ENCODE results near the gene OMD.

The OMD gene

GRCh38 chr9:92395617-92396016 lies 28.7 kb downstream of the OMD start:
- 100% methylated on average over 1 of the region's 1 CpG; no CpG with 5 or more reads in 1 of the 2 experiments for WGBS, 2 experiments (ENCODE audit: insufficient coverage in 2 of 2)
- H3K4me3 ChIP-seq (ENCODE audit: extremely low read depth, insufficient read depth, low read length, poor library complexity, severe bottlenecking) = no peak overlapping the region

GRCh38 chr9:92393686-92394085 lies 30.6 kb downstream of the OMD start:
- Histone ChIP-seq H3K27ac (ENCODE audit: low read depth, low read length, severe bottlenecking) (no peak overlapping the region), H3K4me1 (ENCODE audit: control insufficient read depth, insufficient read depth, low read length, poor library complexity, severe bottlenecking) (no peaks in the 10 kb centered on the region), H3K4me3 (ENCODE audit: extremely low read depth, insufficient read depth, low read length, poor library complexity, severe bottlenecking) (no peak overlapping the region), H3K36me3 (ENCODE audit: control insufficient read depth, insufficient read depth, low read length) (no peaks in the 10 kb centered on the region), H3K9me3 (ENCODE audit: control insufficient read depth, low read length) (no peaks in the 10 kb centered on the region)
- no CpG with 5 or more reads among the region's 1 CpG for WGBS, 2 experiments (ENCODE audit: insufficient coverage in 2 of 2)

More at GRCh38 chr9:92395617-92396016, 28.7 kb downstream of the OMD start:
- Histone ChIP-seq H3K27ac (ENCODE audit: low read depth, low read length, severe bottlenecking) (no peak overlapping the region), H3K9me3 (ENCODE audit: control insufficient read depth, low read length) (no peaks in the 10 kb centered on the region), H3K4me1 (ENCODE audit: control insufficient read depth, insufficient read depth, low read length, poor library complexity, severe bottlenecking) (no peaks in the 10 kb centered on the region), H3K36me3 (ENCODE audit: control insufficient read depth, insufficient read depth, low read length) (no peaks in the 10 kb centered on the region)

- no CpG with 5 or more reads among the region's 2 CpGs for WGBS, 2 experiments (ENCODE audit: insufficient coverage in 2 of 2)
- Histone ChIP-seq H3K4me1 (ENCODE audit: control insufficient read depth, insufficient read depth, low read length, poor library complexity, severe bottlenecking) (no peaks in the 10 kb centered on the region), H3K27ac (ENCODE audit: low read depth, low read length, severe bottlenecking) (no peak overlapping the region), H3K9me3 (ENCODE audit: control insufficient read depth, low read length) (no peaks in the 10 kb centered on the region), H3K4me3 (ENCODE audit: extremely low read depth, insufficient read depth, low read length, poor library complexity, severe bottlenecking) (no peak overlapping the region), H3K36me3 (ENCODE audit: control insufficient read depth, insufficient read depth, low read length) (no peaks in the 10 kb centered on the region)
Measured at GRCh38 chr9:92392690-92393089, 31.6 kb downstream of the OMD start.

GRCh38 chr9:92385953-92386352 lies 38.3 kb downstream of the OMD start:
- Histone ChIP-seq H3K4me1 (ENCODE audit: control insufficient read depth, insufficient read depth, low read length, poor library complexity, severe bottlenecking) (no peaks in the 10 kb centered on the region), H3K36me3 (ENCODE audit: control insufficient read depth, insufficient read depth, low read length) (peaks cover 4% of the 10 kb centered on the region), H3K4me3 (ENCODE audit: extremely low read depth, insufficient read depth, low read length, poor library complexity, severe bottlenecking) (no peak overlapping the region), H3K27ac (ENCODE audit: low read depth, low read length, severe bottlenecking) (no peak overlapping the region), H3K9me3 (ENCODE audit: control insufficient read depth, low read length) (no peaks in the 10 kb centered on the region)
- 92 to 100% methylated on average over 3 to 4 of the region's 4 CpGs for WGBS, 2 experiments (ENCODE audit: insufficient coverage in 2 of 2)

GRCh38 chr9:92385477-92385876 lies 38.8 kb downstream of the OMD start:
- 90 to 91% methylated on average over 5 to 6 of the region's 6 CpGs for WGBS, 2 experiments (ENCODE audit: insufficient coverage in 2 of 2)
- Histone ChIP-seq H3K27ac (ENCODE audit: low read depth, low read length, severe bottlenecking) (no peak overlapping the region), H3K9me3 (ENCODE audit: control insufficient read depth, low read length) (no peaks in the 10 kb centered on the region), H3K36me3 (ENCODE audit: control insufficient read depth, insufficient read depth, low read length) (peaks cover 4% of the 10 kb centered on the region), H3K4me1 (ENCODE audit: control insufficient read depth, insufficient read depth, low read length, poor library complexity, severe bottlenecking) (peaks cover 3% of the 10 kb centered on the region), H3K4me3 (ENCODE audit: extremely low read depth, insufficient read depth, low read length, poor library complexity, severe bottlenecking) (no peak overlapping the region)

- Histone ChIP-seq H3K4me3 (ENCODE audit: extremely low read depth, insufficient read depth, low read length, poor library complexity, severe bottlenecking) (no peak overlapping the region), H3K36me3 (ENCODE audit: control insufficient read depth, insufficient read depth, low read length) (peaks cover 4% of the 10 kb centered on the region), H3K9me3 (ENCODE audit: control insufficient read depth, low read length) (no peaks in the 10 kb centered on the region), H3K27ac (ENCODE audit: low read depth, low read length, severe bottlenecking) (no peak overlapping the region), H3K4me1 (ENCODE audit: control insufficient read depth, insufficient read depth, low read length, poor library complexity, severe bottlenecking) (peaks cover 8% of the 10 kb centered on the region)
- 50 to 79% methylated on average over 2 of the region's 3 CpGs for WGBS, 2 experiments (ENCODE audit: insufficient coverage in 2 of 2)
Measured at GRCh38 chr9:92385001-92385400, 39.3 kb downstream of the OMD start.

GRCh38 chr9:92384375-92384774 lies 39.9 kb downstream of the OMD start:
- H3K4me1 ChIP-seq (ENCODE audit: control insufficient read depth, insufficient read depth, low read length, poor library complexity, severe bottlenecking) = peaks cover 13% of the 10 kb centered on the region
- H3K36me3 ChIP-seq (ENCODE audit: control insufficient read depth, insufficient read depth, low read length) = peaks cover 4% of the 10 kb centered on the region
- no CpG with 5 or more reads among the region's 1 CpG for WGBS, 2 experiments (ENCODE audit: insufficient coverage in 2 of 2)
- no peak overlapping the region for H3K27ac ChIP-seq (ENCODE audit: low read depth, low read length, severe bottlenecking)
- no peak overlapping the region for H3K4me3 ChIP-seq (ENCODE audit: extremely low read depth, insufficient read depth, low read length, poor library complexity, severe bottlenecking)
- no peaks in the 10 kb centered on the region for H3K9me3 ChIP-seq (ENCODE audit: control insufficient read depth, low read length)

GRCh38 chr9:92381775-92382174 lies 42.5 kb downstream of the OMD start:
- Histone ChIP-seq H3K4me1 (ENCODE audit: control insufficient read depth, insufficient read depth, low read length, poor library complexity, severe bottlenecking) (peaks cover 34% of the 10 kb centered on the region), H3K36me3 (ENCODE audit: control insufficient read depth, insufficient read depth, low read length) (peaks cover 4% of the 10 kb centered on the region), H3K27ac (ENCODE audit: low read depth, low read length, severe bottlenecking) (no peak overlapping the region), H3K9me3 (ENCODE audit: control insufficient read depth, low read length) (no peaks in the 10 kb centered on the region), H3K4me3 (ENCODE audit: extremely low read depth, insufficient read depth, low read length, poor library complexity, severe bottlenecking) (no peak overlapping the region)
- no CpG with 5 or more reads among the region's 2 CpGs for WGBS, 2 experiments (ENCODE audit: insufficient coverage in 2 of 2)

- Histone ChIP-seq H3K9me3 (ENCODE audit: control insufficient read depth, low read length) (no peaks in the 10 kb centered on the region), H3K4me3 (ENCODE audit: extremely low read depth, insufficient read depth, low read length, poor library complexity, severe bottlenecking) (no peak overlapping the region)
- WGBS, 2 experiments (ENCODE audit: insufficient coverage in 2 of 2) = 100% methylated on average over 1 of the region's 2 CpGs
Measured at GRCh38 chr9:92380603-92381002, 43.7 kb downstream of the OMD start.

GRCh38 chr9:92378865-92379560 lies 45.3 kb downstream of the OMD start:
- no CpG with 5 or more reads among the region's 7 CpGs for WGBS, 2 experiments (ENCODE audit: insufficient coverage in 2 of 2)
- Histone ChIP-seq H3K9me3 (ENCODE audit: control insufficient read depth, low read length) (peaks cover 3% of the 10 kb centered on the region), H3K4me1 (ENCODE audit: control insufficient read depth, insufficient read depth, low read length, poor library complexity, severe bottlenecking) (peaks cover 34% of the 10 kb centered on the region), H3K36me3 (ENCODE audit: control insufficient read depth, insufficient read depth, low read length) (peaks cover 4% of the 10 kb centered on the region), H3K4me3 (ENCODE audit: extremely low read depth, insufficient read depth, low read length, poor library complexity, severe bottlenecking) (no peak overlapping the region), H3K27ac (ENCODE audit: low read depth, low read length, severe bottlenecking) (peak overlapping the region; percentile 71)

More at GRCh38 chr9:92380603-92381002, 43.7 kb downstream of the OMD start:
- H3K36me3 ChIP-seq (ENCODE audit: control insufficient read depth, insufficient read depth, low read length) = peaks cover 4% of the 10 kb centered on the region
- no peak overlapping the region for H3K27ac ChIP-seq (ENCODE audit: low read depth, low read length, severe bottlenecking)
- peaks cover 34% of the 10 kb centered on the region for H3K4me1 ChIP-seq (ENCODE audit: control insufficient read depth, insufficient read depth, low read length, poor library complexity, severe bottlenecking)

GRCh38 chr9:92377876-92378275 lies 46.4 kb downstream of the OMD start:
- no peak overlapping the region for H3K4me3 ChIP-seq (ENCODE audit: extremely low read depth, insufficient read depth, low read length, poor library complexity, severe bottlenecking)
- peaks cover 34% of the 10 kb centered on the region for H3K4me1 ChIP-seq (ENCODE audit: control insufficient read depth, insufficient read depth, low read length, poor library complexity, severe bottlenecking)
- WGBS, 2 experiments (ENCODE audit: insufficient coverage in 2 of 2) = no CpG with 5 or more reads among the region's 2 CpGs
- H3K36me3 ChIP-seq (ENCODE audit: control insufficient read depth, insufficient read depth, low read length) = peaks cover 4% of the 10 kb centered on the region
- H3K27ac ChIP-seq (ENCODE audit: low read depth, low read length, severe bottlenecking) = peak overlapping the region; percentile 71
- H3K9me3 ChIP-seq (ENCODE audit: control insufficient read depth, low read length) = peaks cover 6% of the 10 kb centered on the region

All from mesodermal cell (in vitro differentiated cells).